Muscle of arm (tissue), 12 donors: ENCODE measurements around the gene HSD3B7. TPM values are rescaled to one million over a fixed set of nuclear protein-coding genes. Genes with fewer than 3 reads are reported as not detected.

Experiments used
- DNase-seq: peaks from one replicate; pipeline ENCODE4 v3.0.0-alpha.2; 2013
- polyA plus RNA-seq, 12 donors: library from polyadenylated mRNA; unstranded; fragments of 120-200 nt; gene quantifications; one replicate each; pipeline ENCODE4 v1.2.1, GENCODE V29; 2013; ENCODE audit not compliant: insufficient read length in 12 of 12

The HSD3B7 gene
- polyA plus RNA-seq, 12 donors = 6.9 to 16.3 (median 9.0) TPM; not detected in 1

- DNase-seq = no peak
Observed at GRCh38 chr16:30954993-30955392, 30.0 kb upstream of the HSD3B7 start.

DNA sequence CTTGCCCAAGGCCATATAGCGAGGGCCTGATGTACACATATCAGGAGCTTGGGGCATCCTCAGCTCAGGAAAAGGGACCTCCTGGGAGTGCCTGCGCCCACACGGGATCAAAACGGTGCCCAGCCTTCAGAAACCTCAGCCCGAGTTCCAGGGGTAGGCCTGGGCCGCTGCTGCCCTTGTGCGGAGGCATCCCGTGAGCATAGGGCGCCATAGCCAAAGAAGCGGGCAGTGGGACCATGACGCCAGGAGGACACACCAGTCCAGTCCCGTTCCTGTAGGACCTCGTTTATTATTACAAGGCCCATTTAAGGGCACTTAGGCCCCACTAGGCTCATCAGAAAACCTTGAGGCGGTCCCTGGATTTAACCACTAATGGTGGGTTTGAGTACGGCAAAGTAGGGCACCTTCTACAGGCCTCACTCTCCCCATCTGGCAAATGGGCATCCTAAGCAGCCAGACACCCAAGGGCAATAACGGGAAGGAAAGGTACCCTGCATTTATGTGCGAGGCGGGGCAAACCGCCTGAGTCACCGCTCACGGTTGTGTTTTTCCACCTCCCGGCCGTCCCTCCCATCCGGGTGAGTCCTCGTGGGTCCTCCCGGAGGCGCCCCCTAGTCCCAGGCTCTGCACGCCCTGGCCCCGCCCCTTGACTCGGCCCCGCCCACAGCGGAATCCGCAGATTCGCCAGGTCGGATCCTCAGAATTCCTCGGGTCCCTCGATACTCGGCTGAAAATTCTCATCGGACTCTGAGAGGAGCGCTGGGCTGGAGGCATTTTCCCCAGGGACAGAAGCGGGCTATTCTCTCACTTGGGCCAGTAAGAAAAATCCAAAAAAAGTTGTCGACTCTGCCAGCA is 28.2 kb upstream of the HSD3B7 start:
- peak; percentile 80 for DNase-seq

DNA sequence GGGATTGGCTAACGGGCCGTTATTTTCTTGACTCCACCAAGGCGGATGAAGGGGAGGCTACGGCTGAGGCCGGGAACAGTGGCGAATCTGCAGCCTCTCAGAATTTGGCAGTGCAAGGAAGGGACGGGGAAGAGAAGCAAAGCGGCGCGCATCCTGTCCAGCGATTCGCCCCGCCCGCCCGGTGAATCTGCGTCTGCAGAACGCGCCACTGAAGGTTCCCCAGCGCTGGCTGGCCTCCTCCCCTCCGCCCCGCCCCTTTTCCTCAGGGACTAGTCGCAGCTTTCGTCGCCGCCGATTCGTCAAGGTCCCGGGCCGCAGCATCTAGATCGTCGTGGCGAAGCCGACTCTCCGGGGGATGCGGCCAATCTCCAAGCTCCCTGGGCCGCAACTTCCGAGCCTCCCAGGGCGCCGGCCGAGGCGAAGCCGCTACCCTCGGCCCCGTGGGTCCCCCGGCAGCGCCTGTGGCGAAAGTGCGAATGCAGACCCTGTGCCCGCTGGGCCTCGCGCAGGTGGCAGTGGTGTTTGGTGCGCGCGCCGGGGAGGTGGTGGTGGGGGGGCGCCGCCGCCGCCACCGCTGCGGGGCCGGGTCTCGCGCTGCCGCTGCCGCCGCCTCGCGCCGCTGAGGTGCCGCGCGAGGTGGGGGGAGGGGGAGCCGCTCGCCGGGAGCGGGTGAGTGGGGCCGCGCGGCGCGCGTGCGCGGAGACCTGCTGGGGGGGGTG is 27.4 kb upstream of the HSD3B7 start, which contains the start of gene SETD1A:
SETD1A (plus strand) TSS at position 299 of the 719 bp plus-strand sequence. CDS start 978 bp downstream, outside the sequence.
- DNase-seq = peak; percentile 96

GRCh38 chr16:30958175-30959079 is 26.6 kb upstream of the HSD3B7 start:
- DNase-seq = peak; percentile 56

DNA sequence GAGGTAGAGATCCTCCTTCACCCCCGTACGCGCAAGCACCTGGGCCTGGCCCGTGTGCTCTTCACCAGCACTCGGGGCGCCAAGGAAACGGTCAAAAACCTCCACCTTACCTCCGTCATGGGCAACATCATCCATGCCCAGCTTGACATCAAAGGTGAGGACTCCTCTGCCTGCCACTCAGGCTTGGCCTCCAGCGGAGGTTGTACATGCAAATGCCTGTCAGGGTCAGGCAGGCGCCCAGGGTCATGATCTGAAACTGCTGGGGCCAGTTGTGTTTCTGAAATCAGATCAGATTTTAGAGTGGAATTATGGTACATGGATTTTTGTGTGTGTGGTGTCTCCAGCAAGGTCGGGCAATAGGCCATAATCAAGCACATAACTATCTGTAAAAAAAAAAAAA is 23.6 kb upstream of the HSD3B7 start:
- no peak for DNase-seq

DNA sequence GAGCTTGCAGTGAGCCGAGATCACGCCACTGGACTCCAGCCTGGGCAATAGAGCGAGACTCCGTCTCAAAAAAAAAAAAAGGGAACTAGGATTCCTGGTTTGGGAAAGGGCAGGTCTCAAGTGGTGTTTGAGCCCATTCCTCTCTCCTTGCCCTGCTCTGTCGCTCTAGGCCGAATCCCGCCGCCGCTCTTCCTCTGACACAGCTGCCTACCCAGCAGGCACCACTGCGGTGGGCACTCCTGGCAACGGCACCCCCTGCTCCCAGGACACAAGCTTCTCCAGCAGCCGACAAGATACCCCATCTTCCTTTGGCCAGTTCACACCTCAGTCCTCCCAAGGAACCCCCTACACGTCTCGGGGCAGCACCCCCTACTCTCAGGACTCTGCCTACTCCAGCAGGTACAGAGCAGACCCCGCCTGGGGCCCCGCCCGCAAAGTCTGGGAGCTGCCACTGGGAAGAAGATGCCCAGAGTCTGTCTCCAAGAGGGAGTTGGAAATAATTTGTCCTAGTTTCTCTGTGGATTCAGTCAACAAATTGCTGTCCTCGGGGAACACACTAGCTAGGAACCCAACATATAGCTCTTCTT is 21.0 kb upstream of the HSD3B7 start:
- no peak for DNase-seq

GRCh38 chr16:30964574-30965226 is 20.3 kb upstream of the HSD3B7 start:
- DNase-seq = no peak

- DNase-seq = no peak
Observed at GRCh38 chr16:30965436-30965835, 19.6 kb upstream of the HSD3B7 start.

DNA sequence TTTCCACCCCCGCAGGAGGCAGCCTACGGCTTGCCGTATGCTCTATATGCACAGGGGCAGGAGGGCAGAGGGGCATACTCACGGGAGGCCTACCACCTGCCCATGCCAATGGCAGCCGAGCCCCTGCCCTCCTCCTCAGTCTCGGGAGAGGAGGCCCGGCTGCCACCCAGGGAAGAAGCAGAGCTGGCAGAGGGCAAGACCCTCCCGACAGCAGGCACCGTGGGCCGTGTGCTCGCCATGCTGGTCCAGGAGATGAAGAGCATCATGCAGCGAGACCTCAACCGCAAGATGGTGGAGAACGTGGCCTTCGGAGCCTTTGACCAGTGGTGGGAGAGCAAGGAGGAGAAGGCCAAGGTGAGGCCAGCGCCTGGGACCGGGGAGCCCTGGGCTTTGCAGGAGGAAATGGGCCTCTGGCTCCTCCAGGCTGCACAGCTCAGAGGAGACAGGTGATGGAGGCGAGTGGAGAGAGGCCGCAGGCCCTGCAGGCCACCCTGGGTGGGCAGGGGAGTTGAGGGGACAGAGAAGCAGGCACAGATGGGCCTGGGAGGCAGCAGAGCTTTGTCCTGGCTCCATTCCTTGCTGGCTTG is 18.9 kb upstream of the HSD3B7 start:
- no peak for DNase-seq

DNA sequence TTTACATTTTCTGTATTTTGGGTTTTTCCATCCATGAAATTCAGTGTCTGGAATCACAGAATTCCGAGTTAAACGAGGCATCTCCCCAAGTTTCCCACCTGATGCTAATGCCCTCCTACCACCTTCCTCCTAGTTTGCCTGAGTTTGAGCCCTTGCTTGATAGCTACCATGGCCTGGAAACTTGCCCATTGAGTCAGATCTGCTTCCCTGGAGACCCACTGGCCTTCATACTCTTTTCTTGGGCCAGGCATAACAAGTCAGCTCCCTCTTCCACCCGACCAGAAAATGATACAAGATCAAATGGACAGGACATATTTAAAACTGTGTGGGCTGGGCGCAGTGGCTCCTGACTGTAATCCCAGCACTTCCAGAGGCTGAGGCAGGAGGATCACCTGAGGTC is 17.2 kb upstream of the HSD3B7 start:
- no peak for DNase-seq

DNA sequence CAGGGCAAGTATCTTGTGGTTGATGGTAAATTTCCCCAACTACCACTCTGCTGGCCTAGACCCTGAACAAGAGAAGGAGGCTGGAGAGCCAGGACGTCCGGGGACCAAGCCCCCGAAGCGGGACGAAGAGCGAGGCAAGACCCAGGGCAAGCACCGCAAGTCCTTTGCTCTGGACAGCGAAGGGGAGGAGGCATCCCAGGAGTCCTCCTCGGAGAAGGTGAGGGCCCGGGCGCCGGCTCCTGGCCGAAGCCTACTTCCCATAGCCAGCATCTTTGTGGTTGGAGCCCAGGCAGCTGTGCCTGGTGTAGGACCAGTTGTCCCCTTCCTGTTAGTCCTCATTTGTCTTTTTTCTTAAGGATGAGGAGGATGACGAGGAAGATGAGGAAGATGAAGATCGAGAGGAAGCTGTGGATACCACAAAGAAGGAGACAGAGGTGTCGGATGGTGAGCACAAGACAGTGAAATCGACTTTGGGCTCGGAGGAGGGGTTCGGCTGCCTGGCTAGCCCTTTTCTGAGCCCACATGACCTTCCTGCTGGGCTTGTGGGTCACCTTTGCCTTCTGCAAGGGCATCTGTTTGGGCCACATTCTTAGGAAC is 15.7 kb upstream of the HSD3B7 start:
- DNase-seq = no peak

- no peak for DNase-seq
Observed at GRCh38 chr16:30971298-30971697, 13.7 kb upstream of the HSD3B7 start.

DNA sequence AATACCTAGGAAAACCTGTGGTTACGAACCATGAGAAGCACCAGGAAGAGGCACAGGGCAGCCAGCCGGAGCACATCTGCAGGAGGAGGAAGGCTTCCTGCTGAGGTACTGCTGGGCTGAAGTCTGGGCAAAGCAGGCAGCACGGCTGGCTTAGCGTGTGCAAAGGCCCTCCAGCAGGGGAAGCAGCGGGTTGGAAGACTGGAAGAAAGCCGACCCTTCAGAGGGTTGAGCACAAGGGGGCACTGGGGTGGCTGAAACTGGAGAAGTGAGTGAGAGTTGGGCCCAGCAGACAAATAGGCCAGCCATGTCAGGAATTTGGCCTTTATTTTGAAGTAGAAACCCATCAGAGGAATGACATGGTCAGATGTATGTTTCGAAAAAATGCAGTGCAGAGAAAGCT is 12.1 kb upstream of the HSD3B7 start:
- no peak for DNase-seq

GRCh38 chr16:30974348-30974747 is 10.7 kb upstream of the HSD3B7 start:
- no peak for DNase-seq

- no peak for DNase-seq
Observed at GRCh38 chr16:30976486-30976885, 8.5 kb upstream of the HSD3B7 start.

GRCh38 chr16:30977502-30977901 is 7.5 kb upstream of the HSD3B7 start:
- DNase-seq = no peak

DNA sequence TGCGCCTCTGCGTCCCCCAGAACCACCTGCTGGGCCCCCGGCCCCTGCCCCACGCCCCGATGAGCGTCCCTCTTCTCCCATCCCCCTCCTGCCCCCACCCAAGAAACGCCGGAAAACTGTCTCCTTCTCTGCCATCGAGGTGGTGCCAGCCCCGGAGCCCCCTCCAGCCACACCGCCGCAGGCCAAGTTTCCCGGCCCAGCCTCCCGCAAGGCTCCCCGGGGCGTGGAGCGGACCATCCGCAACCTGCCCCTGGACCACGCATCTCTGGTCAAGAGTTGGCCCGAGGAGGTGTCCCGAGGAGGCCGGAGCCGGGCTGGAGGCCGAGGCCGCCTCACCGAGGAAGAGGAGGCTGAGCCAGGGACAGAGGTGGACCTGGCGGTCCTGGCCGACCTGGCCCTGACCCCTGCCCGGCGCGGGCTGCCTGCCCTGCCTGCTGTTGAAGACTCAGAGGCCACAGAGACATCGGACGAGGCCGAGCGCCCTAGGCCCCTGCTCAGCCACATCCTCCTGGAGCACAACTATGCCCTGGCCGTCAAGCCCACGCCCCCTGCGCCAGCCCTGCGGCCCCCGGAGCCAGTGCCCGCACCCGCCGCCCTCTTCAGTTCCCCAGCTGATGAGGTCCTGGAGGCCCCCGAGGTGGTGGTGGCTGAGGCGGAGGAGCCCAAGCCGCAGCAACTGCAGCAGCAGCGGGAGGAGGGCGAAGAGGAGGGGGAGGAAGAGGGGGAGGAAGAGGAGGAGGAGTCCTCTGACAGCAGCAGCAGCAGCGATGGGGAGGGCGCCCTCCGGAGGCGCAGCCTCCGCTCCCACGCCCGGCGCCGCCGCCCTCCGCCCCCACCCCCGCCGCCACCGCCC is 5.6 kb upstream of the HSD3B7 start:
- no peak for DNase-seq

- no peak for DNase-seq
Observed at GRCh38 chr16:30980023-30980371, 5.0 kb upstream of the HSD3B7 start.

- no peak for DNase-seq
Observed at GRCh38 chr16:30980434-30980833, 4.6 kb upstream of the HSD3B7 start.
